Smooth muscle cell (in vitro differentiated cells): Measurements from ENCODE around the gene RPL21. TPM values are rescaled to one million over a fixed set of nuclear protein-coding genes. Genes with fewer than 3 reads are reported as not detected.

ENCODE experiments used
- DNase-seq: peaks from one replicate; lab custom pipeline; 2025; ENCODE audit not compliant: unreplicated experiment; lab: John Stamatoyannopoulos, UW
- H2AFZ ChIP-seq: fragments of 200-600 bp; sonication (generic); 2 replicates; pipeline ENCODE4 v1.6.0; 2016; ENCODE audit warnings: antibody characterized with exemption, low read depth, mild to moderate bottlenecking
- H3F3A ChIP-seq: fragments of 200-600 bp; sonication (generic); 2 replicates; pipeline ENCODE4 v1.6.0; 2017; ENCODE audit warnings: antibody characterized with exemption, low read depth
- H3K27ac ChIP-seq: fragments of 200-600 bp; sonication (generic); 2 replicates; pipeline ENCODE4 v1.5.1; 2016; ENCODE audit warnings: low read depth, mild to moderate bottlenecking
- H3K27me3 ChIP-seq: fragments of 200-600 bp; sonication (generic); 2 replicates; pipeline ENCODE4 v1.6.1; 2016; ENCODE audit warnings: low read depth, mild to moderate bottlenecking
- H3K36me3 ChIP-seq: fragments of 200-600 bp; sonication (generic); 2 replicates; pipeline ENCODE4 v1.5.1; 2016; ENCODE audit warnings: low read depth
- H3K4me1 ChIP-seq: fragments of 200-600 bp; sonication (generic); 2 replicates; pipeline ENCODE4 v1.5.1; 2016; ENCODE audit warnings: low read depth
- H3K4me2 ChIP-seq: fragments of 200-600 bp; sonication (generic); 2 replicates; pipeline ENCODE4 v1.6.0; 2016; ENCODE audit warnings: mild to moderate bottlenecking
- H3K4me3 ChIP-seq: fragments of 200-600 bp; sonication (generic); 2 replicates; pipeline ENCODE4 v1.5.1; 2016; ENCODE audit warnings: mild to moderate bottlenecking
- H3K79me2 ChIP-seq: fragments of 200-600 bp; sonication (generic); 2 replicates; pipeline ENCODE4 v1.6.0; 2016; ENCODE audit warnings: low read depth, mild to moderate bottlenecking
- H3K9ac ChIP-seq: fragments of 200-600 bp; sonication (generic); 2 replicates; pipeline ENCODE4 v1.6.0; 2016; ENCODE audit warnings: low read depth
- H3K9me3 ChIP-seq: fragments of 200-600 bp; sonication (generic); replicated peaks from 2 replicates; pipeline ENCODE4 v1.5.1; 2016; ENCODE audit warnings: low read depth
- H4K20me1 ChIP-seq: fragments of 200-600 bp; sonication (generic); 2 replicates; pipeline ENCODE4 v1.6.0; 2016; ENCODE audit warnings: low read depth
- CTCF ChIP-seq: fragments of 200-600 bp; sonication (generic); IDR thresholded peaks from 2 replicates; pipeline ENCODE4 v1.5.1; 2017; ENCODE audit warnings: borderline replicate concordance, mild to moderate bottlenecking, antibody characterized with exemption; ENCODE audit not compliant: insufficient read depth, poor library complexity, severe bottlenecking
- WGBS: methylation state at CpG from one replicate; pipeline ENCODE4 v1.1.7; 2016; ENCODE audit warnings: low lambda C conversion rate; 5-methylcytosine and 5-hydroxymethylcytosine counted together
- polyA plus RNA-seq: library from polyadenylated mRNA; unstranded; fragments of >200 nt; fragmentation: Nextera tagmentation; extraction: Ambion mirVana; gene quantifications from 2 replicates; pipeline ENCODE4 v1.2.1, GENCODE V29; 2016
- total RNA-seq: library from RNA; depleted of rRNA; stranded (reverse); fragments of >200 nt; gene quantifications from 2 replicates; pipeline ENCODE4 v1.2.3, GENCODE V29; 2014

Gene RPL21
- total and polyA plus RNA-seq, 2 experiments from 2014 or later, result 361 to 1,191 TPM

- H3K79me2 ChIP-seq, result no peaks in the 10 kb centered on the region
- no peak overlapping the region for H3K27ac ChIP-seq
- no peak overlapping the region for H3K4me3 ChIP-seq
- H3K36me3 ChIP-seq, result no peaks in the 10 kb centered on the region
- peaks cover 3% of the 10 kb centered on the region for H3K4me1 ChIP-seq
- no peaks in the 10 kb centered on the region for H3K27me3 ChIP-seq
- peaks cover 3% of the 10 kb centered on the region for H4K20me1 ChIP-seq
- no peak for TF ChIP-seq CTCF
- H3K4me2 ChIP-seq, result no peak overlapping the region
- H2AFZ ChIP-seq, result no peak overlapping the region
- WGBS, result 40% methylated on average over 2 of the region's 2 CpGs
- no peak overlapping the region for H3K9ac ChIP-seq
- DNase-seq, result no peak
- peaks cover 6% of the 10 kb centered on the region for H3F3A ChIP-seq
- no peaks in the 10 kb centered on the region for H3K9me3 ChIP-seq
Measured at GRCh38 chr13:27266917-27267316, 15.6 kb downstream of the RPL21 start.

- Histone ChIP-seq H3K4me2 (no peak overlapping the region), H3K27ac (no peak overlapping the region), H3K27me3 (no peaks in the 10 kb centered on the region), H3K9me3 (no peaks in the 10 kb centered on the region), H3K4me1 (peaks cover 3% of the 10 kb centered on the region), H3K4me3 (no peak overlapping the region), H3K36me3 (no peaks in the 10 kb centered on the region), H2AFZ (no peak overlapping the region), H4K20me1 (no peaks in the 10 kb centered on the region), H3K9ac (no peak overlapping the region), H3F3A (peaks cover 4% of the 10 kb centered on the region), H3K79me2 (no peaks in the 10 kb centered on the region)
- no peak for DNase-seq
- no peak for TF ChIP-seq CTCF
- WGBS, result 97% methylated on average over 2 of the region's 2 CpGs
Measured at GRCh38 chr13:27267596-27267995, 16.2 kb downstream of the RPL21 start.

GRCh38 chr13:27269114-27269665, 17.8 kb downstream of the RPL21 start:
- TF ChIP-seq CTCF, result no peak
- Histone ChIP-seq H3K9me3 (no peaks in the 10 kb centered on the region), H3K4me2 (no peak overlapping the region), H3K36me3 (no peaks in the 10 kb centered on the region), H3K4me1 (peaks cover 3% of the 10 kb centered on the region), H3K79me2 (no peaks in the 10 kb centered on the region), H3K9ac (no peak overlapping the region), H3K4me3 (no peak overlapping the region), H3K27ac (no peak overlapping the region), H3K27me3 (peaks cover under 1% of the 10 kb centered on the region), H4K20me1 (no peaks in the 10 kb centered on the region), H2AFZ (no peak overlapping the region), H3F3A (no peaks in the 10 kb centered on the region)
- 80% methylated on average over 2 of the region's 2 CpGs for WGBS
- DNase-seq, result no peak
